ENCODE data around the gene DGKG.

The DGKG gene

DNA sequence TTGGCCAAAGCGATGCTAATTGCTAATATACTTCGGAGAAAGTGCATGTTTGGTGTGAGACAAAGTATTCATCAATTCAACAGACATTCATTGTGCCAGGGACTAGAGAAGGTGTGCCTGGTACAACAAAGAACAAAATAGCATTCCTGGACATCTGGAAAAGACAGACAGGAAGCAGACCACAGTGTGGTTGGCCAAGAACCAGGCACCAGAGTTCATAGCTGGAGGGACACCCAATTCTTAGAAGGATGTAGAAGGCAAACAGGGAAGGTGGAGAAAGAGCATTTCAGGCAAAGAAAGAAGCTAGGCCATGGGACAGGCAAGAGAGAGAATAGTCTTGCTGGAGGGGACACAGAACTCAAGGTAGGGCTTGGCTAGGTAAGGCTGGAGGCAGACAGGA is 147.4 kb downstream of the DGKG start:
- DNase-seq = no peak
- H3K9me3 ChIP-seq = no peaks in the 10 kb centered on the region
- TF ChIP-seq, protein P1, sequence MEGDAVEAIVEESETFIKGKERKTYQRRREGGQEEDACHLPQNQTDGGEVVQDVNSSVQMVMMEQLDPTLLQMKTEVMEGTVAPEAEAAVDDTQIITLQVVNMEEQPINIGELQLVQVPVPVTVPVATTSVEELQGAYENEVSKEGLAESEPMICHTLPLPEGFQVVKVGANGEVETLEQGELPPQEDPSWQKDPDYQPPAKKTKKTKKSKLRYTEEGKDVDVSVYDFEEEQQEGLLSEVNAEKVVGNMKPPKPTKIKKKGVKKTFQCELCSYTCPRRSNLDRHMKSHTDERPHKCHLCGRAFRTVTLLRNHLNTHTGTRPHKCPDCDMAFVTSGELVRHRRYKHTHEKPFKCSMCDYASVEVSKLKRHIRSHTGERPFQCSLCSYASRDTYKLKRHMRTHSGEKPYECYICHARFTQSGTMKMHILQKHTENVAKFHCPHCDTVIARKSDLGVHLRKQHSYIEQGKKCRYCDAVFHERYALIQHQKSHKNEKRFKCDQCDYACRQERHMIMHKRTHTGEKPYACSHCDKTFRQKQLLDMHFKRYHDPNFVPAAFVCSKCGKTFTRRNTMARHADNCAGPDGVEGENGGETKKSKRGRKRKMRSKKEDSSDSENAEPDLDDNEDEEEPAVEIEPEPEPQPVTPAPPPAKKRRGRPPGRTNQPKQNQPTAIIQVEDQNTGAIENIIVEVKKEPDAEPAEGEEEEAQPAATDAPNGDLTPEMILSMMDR (IDR thresholded peaks at IDR 0.05) = no peak
- H3K27me3 ChIP-seq = no peaks in the 10 kb centered on the region
- intact Hi-C loops (cut with DNase I; ENCODE audit: low total_unique reads) = no loop called here
- H3K27ac ChIP-seq = no peak overlapping the region
- peaks cover 0 to 17% (median 9%) of the 10 kb centered on the region in 4 donors for H3K4me1 ChIP-seq
- H3K4me3 ChIP-seq = no peak overlapping the region
- H3K36me3 ChIP-seq = peaks cover 0 to 10% (median 0%) of the 10 kb centered on the region in 3 donors

DNA sequence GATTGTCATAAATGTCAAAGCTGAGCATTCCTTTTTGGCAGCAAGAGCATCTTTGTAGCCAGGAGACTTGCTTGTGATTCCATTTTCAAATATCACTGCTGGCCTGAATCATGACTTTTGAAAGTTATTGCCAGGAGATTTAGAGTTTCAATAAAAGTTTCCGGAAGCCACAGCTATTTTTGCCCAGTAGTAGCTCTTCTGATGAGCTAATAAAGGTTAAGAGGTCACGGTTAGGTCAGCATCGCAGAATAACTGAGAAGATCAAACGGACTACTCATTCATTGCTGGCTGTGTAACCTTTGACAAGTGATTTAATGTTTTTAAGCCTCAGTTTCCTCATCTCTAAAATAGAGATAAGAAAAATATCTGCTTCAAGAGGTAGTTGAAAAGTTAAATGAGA is 148.1 kb downstream of the DGKG start:
- no peaks in the 10 kb centered on the region for H3K27me3 ChIP-seq
- intact Hi-C loops (cut with DNase I; ENCODE audit: low total_unique reads) = no loop called here

DNA sequence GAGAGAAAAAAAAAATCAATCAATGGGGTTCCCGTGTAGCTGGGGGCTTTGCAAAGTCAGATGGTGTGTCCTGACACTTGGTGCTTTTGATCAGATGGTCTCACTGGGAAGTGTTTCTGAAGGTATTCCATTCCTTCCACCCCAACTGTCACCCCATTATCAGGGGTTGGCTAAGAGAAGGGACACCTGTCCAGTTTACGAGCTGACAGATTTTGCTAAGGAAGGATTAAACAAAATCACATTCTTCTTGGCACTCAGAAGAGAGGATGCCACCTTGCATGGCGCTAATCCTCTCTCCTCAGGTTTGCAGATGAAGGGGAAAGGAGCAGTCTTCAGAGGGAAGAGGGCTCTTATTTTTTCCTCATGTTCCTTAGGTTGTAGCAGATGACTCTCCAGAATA is 149.4 kb downstream of the DGKG start:
- Histone ChIP-seq H3K4me1 (peaks cover 0 to 13% (median 9%) of the 10 kb centered on the region in 4 donors), H3K27me3 (no peaks in the 10 kb centered on the region), H3K36me3 (peaks cover 0 to 10% (median 0%) of the 10 kb centered on the region in 3 donors), H3K27ac (no peak overlapping the region), H3K9me3 (no peaks in the 10 kb centered on the region), H3K4me3 (no peak overlapping the region)
- TF ChIP-seq, protein P1 (IDR thresholded peaks at IDR 0.05) = no peak
- intact Hi-C loops (cut with DNase I; ENCODE audit: low total_unique reads) = no loop called here
- no peak for DNase-seq

More for the DNA sequence above, 148.1 kb downstream of the DGKG start:
- DNase-seq = no peak
- TF ChIP-seq, protein P1 (IDR thresholded peaks at IDR 0.05) = no peak
- Histone ChIP-seq H3K9me3 (no peaks in the 10 kb centered on the region), H3K36me3 (peaks cover 0 to 10% (median 0%) of the 10 kb centered on the region in 3 donors), H3K4me1 (peaks cover 0 to 13% (median 9%) of the 10 kb centered on the region in 4 donors), H3K4me3 (no peak overlapping the region), H3K27ac (no peak overlapping the region)

DNA sequence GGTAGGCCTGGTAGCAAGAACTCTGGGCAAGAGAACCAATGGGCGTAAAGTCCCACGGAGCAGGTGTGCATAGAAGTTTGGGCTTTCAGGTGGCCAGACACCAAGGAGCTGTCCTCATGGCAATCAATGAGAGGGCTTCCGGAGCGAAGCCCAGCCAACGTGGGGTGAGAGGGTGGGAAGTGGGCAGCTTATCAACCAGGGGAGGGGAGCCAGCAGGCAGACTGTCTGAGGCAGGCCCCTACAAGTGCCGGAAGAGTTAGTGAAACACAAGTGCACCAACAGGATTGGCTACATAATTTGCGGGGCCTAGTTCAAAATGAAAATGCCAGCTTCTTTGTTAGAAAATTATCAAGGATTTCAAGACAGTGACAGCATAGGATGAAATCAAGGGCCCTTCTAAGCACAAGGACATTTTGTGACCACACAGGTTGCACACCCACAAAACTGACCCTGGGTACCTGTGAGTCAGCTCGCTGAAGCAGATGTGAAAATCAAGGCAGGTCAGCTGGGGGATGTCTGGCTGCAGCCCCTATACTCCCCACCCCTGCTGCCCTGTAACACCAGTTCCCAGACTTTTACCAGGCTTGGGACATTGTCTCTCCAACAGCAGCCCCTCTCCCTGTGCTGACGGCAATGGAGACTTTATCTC is 151.1 kb downstream of the DGKG start:
- intact Hi-C loops (cut with DNase I; ENCODE audit: low total_unique reads) = no loop called here
- Histone ChIP-seq H3K9me3 (no peaks in the 10 kb centered on the region), H3K4me1 (peaks cover 0 to 16% (median 10%) of the 10 kb centered on the region in 4 donors), H3K4me3 (no peak overlapping the region), H3K27ac (no peak overlapping the region), H3K27me3 (no peaks in the 10 kb centered on the region), H3K36me3 (peaks cover 0 to 10% (median 0%) of the 10 kb centered on the region in 3 donors)
- TF ChIP-seq, protein P1 (IDR thresholded peaks at IDR 0.05) = no peak
- DNase-seq = no peak

DNA sequence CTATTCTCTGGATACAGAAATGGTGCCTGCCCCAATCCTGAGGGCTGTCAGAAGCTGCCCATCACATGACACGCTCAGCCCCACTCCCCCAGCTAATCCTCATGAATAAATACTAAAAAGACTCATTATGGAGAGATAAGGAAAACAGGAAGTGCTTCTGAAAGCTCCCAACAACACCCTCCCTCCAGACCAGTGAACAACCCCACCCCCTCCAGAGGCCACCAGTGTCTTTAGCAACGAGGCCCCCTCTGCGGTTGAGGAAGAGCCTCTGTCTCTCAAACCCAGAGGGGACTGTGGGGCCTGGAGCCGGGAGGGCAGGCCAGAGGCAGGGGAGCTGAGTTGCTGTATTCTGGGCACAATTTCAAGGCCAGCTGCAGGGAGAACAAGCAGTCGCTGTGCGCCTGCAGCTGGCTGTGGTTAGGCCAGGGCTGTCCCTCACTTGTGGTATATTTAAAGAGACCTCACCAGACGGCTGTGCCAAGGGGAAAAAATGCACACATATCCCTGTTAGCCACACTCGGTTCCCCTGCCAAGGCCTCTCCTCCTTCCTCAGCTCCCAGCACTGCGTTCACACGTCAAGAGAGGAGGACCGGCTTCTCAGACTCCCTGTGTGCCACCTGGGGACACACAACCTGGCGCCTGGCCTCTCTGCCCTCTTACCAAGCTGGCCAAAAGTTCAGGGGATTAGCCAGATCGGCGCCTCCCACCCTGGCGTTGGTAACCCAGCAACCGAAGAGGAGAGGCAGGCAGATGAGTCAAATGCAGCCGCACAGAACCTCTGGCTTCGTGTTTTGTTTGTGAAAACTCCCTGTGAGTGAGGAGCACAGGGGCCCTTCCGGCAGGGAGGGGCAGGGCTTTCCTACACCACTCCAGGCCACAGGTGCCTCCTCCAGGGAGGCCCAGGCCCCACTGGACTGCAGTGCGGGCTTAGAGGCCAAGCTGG is 152.0 kb downstream of the DGKG start:
- peaks cover 0 to 19% (median 10%) of the 10 kb centered on the region in 4 donors for H3K4me1 ChIP-seq
- H3K27ac ChIP-seq = peak overlapping the region in 1 of 2 donors; percentile 26
- DNase-seq = peak in 1 of 2 donors; percentile 34
- no peak overlapping the region for H3K4me3 ChIP-seq
- no peaks in the 10 kb centered on the region for H3K9me3 ChIP-seq
- no peaks in the 10 kb centered on the region for H3K27me3 ChIP-seq
- H3K36me3 ChIP-seq = peaks cover 0 to 10% (median 0%) of the 10 kb centered on the region in 3 donors
- TF ChIP-seq, protein P1 (IDR thresholded peaks at IDR 0.05) = no peak
- intact Hi-C loops (cut with DNase I; ENCODE audit: low total_unique reads) = no loop called here

Data from tibial artery (tissue), 4 donors.